ENCODE measurements around the gene PSAP.
"Not testable (repeated sequence)": the region's sequence is repeated elsewhere in the genome, so short reads cannot be mapped to it uniquely, and the experiment has no call there.

PSAP gene

GRCh38 chr10:71873582-71874211 lies 22.6 kb upstream of the PSAP start:
- no peak for DNase-seq

DNA sequence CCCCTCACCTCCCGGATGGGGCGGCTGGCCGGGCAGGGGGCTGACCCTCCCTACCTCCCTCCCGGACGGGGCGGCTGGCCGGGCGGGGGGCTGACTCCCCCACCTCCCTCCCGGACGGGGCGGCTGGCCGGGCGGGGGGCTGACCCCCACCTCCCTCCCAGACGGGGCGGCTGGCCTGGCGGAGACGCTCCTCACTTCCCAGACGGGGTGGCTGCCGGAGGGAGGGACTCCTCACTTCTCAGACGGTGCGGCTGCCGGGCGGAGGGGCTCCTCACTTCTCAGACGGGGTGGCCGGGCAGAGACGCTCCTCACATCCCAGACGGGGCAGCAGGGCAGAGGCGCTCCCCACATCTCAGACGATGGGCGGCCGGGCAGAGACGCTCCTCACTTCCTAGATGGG lies 18.6 kb upstream of the PSAP start:
- not testable (repeated sequence) for DNase-seq

DNA sequence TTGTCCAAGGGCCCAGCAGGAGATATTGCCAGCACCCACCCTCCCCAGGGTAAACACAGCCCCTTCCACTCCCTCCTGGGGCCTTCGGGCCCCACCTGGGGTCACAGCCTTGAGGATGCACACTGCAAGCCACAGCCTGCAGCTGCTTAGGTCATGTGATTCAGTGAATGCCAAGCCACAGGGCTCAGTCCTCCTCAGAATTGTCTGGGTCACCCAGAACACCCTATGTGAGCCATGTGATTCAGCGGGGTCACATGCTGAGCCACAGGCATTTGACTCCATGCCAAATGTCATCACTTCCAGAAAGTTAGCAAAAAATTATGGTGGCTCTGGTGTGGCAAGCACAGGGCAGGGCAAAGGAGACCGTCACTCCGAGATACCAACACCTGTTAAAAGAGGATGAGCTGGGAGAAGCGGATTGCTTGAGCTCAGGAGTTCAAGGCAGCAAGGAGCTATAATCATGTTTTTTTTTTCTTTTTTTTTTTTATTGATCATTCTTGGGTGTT lies 17.2 kb upstream of the PSAP start:
- no peak for DNase-seq

- DNase-seq, result no peak
These were observed 14.6 kb upstream of the PSAP start for GRCh38 chr10:71865561-71866041.

DNA sequence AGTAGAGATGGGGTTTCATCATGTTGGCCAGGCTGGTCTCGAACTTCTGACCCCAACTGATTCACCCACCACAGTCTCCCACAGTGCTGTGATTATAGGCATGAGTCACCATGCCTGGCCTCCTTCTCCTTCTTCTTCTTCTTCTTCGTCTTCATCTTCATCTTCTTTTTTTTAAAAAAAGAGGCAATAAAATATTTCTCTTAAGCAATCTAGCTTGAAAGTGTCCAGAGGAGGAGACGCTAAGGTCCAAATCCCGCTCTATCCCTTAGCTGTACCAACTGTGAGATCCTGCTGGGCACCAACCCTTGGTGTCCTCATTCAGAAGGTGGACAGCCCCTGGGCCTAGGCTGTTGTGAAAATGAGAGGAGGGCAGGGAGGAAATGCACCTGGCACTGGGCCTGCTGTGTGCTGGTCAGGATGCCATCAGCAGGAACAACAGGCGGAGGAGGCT lies 13.9 kb upstream of the PSAP start:
- no peak for DNase-seq

DNA sequence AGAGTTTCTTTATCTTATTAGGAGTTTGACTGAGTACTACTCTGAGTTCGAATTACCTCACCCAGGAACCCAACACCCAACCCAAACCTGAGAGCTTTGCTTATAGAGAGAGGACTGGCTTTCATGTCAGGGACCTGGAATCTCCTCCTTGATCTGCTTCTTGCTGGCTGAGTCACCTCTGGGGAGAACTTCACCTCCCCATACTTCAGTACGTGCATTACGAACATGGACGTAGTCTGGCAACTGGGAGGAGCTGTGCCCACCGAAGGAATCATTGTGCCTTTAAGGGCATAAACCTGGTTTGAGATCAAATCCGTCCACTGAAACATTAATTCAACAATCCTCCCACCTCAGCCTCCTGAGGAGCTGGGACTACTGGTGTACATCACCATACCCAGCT lies 12.2 kb upstream of the PSAP start:
- DNase-seq, result no peak

GRCh38 chr10:71860243-71861029 lies 9.4 kb upstream of the PSAP start:
- DNase-seq, result peak; percentile 56

DNA sequence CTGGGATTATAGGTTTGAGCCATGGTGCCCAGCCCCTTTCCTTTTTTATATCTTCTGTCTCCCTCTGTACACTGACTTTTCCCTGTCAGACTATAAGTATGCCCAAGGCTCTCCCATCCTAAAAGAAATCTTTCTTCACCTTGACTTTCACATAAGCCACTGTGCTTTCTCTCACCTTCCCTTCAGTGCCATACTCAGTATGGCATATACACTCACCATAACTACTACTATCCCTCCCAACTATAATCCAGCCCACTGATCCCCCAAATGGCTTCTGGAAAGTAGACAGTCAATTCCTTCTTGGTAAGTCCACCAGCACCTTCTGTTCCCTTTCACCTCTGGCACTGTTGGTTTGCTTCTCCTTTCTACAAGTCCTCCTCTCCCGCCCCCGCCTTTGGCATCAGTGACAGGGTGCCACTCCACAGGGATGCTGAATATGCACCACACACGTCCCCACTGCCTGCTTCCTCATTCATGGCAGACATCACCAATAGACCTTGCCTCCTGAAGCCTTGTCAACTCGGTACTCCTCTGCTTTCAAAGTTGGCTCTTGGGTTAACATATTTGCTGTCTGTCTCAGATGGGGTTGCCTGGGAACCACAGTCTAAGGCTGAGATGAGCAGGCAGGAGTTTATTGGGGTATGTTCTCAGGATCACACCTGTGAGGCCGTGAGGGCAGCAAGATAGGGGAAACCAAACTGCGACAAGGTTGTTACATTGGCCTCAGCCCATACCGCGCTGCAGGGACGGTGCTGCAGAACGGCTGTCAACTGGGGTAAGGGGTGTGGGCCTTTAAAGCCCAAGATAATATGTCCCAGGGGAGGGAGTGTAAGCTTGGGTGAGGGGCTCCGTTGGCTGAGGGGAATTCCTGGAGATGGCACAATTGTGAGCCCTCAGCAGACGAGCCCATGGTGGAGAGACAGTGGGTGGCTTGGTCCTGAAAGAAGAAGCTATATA lies 7.2 kb upstream of the PSAP start:
- no peak for DNase-seq

DNA sequence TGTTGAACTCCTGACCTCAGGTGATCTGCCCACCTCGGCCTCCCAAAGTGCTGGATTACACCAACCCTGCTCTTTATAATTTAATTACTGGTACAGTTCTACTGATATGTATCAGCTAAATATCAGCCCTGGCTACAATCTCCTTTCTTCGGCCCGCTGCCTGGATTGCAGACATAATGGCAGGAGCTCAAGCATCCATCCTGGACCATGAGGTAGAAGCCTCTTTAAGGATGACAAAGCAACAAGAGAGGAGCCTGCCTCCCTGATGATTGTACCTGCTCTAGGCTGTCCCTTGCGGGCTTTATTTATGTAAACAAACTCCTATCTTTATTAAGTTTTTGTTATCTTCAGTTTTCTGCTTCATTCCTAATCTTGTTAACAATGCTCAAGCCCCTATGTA lies 5.6 kb upstream of the PSAP start:
- no peak for DNase-seq

DNA sequence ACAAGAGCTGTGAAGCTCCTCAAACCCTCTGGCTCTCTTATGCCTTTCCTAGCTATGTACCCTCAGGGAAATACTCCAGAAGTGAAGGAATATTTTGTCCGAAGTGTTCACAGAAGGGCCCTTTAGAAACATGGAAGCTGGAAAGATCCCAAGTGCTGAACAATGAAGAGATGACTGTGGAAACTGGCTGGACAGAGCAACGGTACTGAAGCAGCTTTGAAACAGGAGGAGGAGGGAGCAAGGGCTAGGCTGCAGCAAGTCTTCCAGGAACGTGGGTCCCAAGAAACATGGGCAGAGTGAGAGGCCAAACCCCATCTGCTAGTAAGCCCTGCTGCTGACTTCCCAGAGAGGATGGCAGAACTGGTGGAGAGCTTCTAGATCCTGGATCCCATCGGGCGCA lies 3.0 kb upstream of the PSAP start:
- no peak for DNase-seq

DNA sequence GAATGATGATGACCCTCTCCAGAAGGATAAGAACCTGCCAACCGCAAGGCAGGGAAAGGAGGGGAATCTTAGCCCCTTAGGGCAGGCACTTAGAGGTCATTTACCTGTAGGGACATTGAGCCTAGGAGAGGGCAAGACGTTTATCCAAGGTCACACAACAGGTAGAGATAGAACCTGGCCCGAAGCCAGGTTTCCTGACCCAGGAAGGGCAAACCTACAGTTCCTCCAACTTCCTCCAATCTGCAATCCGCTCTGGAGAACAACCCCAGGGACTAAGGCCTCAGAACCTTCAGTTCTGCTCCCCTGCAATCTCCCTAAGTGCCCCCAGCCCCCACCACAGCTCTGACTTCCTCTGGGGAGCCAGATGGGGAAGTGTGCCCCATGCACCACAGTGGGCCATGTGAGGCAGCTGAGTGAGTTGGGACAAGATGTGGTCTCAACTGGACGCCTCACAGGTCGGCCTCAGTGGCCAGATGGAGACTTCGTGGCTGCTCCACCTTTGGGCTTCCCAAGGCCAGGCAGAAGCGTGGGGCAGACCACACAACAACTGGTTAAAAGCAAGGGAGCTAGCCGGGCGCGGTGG lies 1.4 kb upstream of the PSAP start:
- no peak for DNase-seq

DNA sequence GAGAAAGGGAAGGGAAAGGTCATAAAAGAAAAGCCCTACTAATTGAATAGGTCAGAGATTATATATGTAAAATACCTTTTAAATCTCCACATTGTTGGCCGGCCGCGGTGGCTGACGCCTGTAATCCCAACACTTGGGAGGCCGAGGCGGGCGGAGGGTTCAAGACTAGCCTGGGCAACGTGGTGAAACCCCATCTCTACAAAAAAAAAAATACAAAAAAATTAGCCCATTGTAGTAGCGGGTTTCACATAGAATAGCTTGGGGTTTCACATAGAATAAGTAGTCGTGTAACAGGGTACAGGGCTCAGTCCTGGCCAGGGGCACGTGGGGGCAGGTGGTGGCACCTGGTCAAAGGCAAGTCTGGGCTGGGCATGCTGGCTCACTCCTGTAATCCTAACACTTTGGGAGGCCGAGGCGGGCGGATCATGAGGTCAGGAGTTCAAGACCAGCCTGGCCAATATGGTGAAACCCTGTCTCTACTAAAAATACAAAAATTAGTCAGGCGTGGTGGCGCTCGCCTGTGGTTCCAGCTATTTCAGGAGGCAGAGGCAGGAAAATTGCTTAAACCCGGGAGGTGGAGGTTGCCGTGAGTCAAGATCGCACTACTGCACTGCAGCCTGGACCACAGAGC lies 529 bp upstream of the PSAP start:
- not testable (repeated sequence) for DNase-seq

DNA sequence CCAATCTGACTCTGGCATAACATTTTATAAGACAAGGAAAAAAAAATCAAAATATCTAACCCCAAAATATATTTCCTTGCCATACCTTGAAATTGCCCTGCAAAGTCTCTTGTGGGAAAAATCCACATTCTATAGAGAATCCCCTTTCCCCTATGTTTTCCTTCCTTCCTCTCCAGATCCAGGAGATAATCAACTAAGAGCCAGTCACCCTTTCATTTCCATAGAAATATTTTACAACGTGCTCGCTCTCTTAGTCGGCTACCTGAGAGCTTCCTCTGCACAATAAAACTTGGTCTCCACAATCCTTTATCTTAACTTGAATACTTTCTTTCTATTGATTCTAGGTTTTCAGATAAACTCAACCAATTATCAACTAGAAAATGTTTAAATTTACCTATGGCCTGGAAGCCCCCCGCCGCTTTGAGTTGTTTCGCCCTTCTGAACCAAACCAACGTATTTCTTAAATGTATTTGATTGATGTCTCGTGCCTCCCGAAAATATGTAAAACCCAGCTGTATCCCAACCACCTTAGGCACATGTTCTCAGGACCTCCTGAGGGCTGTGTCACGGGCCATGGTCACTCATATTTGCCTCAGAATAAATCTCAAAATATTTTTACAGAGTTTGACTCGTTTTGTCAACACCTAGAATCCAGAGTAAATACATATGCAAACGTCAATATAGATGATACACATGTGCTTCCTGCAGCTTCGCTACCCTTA lies 869 bp downstream of the PSAP start:
- no peak for DNase-seq

- no peak for DNase-seq
These were observed 1.6 kb downstream of the PSAP start for GRCh38 chr10:71849461-71849908.

GRCh38 chr10:71848325-71849275 lies 2.5 kb downstream of the PSAP start:
- DNase-seq, result no peak

GRCh38 chr10:71847418-71847817 lies 3.6 kb downstream of the PSAP start:
- no peak for DNase-seq

GRCh38 chr10:71846816-71847215 lies 4.2 kb downstream of the PSAP start:
- DNase-seq, result no peak

GRCh38 chr10:71845410-71846405 lies 5.3 kb downstream of the PSAP start:
- no peak for DNase-seq

DNA sequence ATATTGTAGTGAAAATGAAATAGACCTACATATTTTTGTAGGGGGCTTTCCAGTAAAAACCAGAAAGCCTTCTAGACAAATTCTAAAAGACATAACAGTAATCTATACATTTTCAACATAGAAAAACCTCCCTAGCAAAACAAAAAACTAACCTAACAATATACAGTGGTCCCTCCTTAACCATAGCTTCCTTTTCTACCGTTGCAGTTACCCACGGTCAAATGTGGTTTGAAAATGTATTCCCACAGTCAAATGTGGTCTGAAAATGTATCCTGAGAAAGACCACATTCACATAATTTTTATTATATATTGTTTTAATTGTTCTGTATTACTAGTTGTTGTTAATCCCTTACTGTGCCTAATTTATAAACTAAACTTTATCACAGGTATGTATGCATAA lies 6.4 kb downstream of the PSAP start:
- DNase-seq, result no peak

Data from DMS79 treated with DMSO at 0.1 percent for 48 hours (cell line).